ENCODE results near the gene NAP1L1.

Gene NAP1L1

GRCh38 chr12:76031414-76032042 lies 53.0 kb downstream of the NAP1L1 start, which contains the start of gene PHLDA1:
Gene PHLDA1 (minus strand): TSS chr12:76031776.
- TF ChIP-seq CTCF (IDR thresholded peaks at IDR 0.05; ENCODE audit: extremely low read depth, insufficient read depth, missing control alignments) = peak; percentile 74
- DNase-seq (ENCODE audit: low spot score) = peak; percentile 95
- in situ Hi-C loops (cut with MboI; ENCODE audit: low pct_unique_long_range_greater_than_20kb, low sequenced_read_pairs, unreplicated experiment) = loop anchor here (10.0 to 25.0 kb wide), 2 partner anchors 487 to 694 kb away; partner anchors contain the start of genes CAPS2 and GLIPR1L1

GRCh38 chr12:76031081-76031413 lies 53.4 kb downstream of the NAP1L1 start:
- TF ChIP-seq CTCF (IDR thresholded peaks at IDR 0.05; ENCODE audit: extremely low read depth, insufficient read depth, missing control alignments) = no peak
- in situ Hi-C loops (cut with MboI; ENCODE audit: low pct_unique_long_range_greater_than_20kb, low sequenced_read_pairs, unreplicated experiment) = loop anchor here (10.0 to 25.0 kb wide), 2 partner anchors 486 to 694 kb away; partner anchors contain the start of genes CAPS2 and GLIPR1L1
- no peak for DNase-seq (ENCODE audit: low spot score)

- no peak for TF ChIP-seq CTCF (IDR thresholded peaks at IDR 0.05; ENCODE audit: extremely low read depth, insufficient read depth, missing control alignments)
- in situ Hi-C loops (cut with MboI; ENCODE audit: low pct_unique_long_range_greater_than_20kb, low sequenced_read_pairs, unreplicated experiment) = loop anchor here (10.0 to 25.0 kb wide), 2 partner anchors 486 to 693 kb away; partner anchors contain the start of genes CAPS2 and GLIPR1L1
- DNase-seq (ENCODE audit: low spot score) = peak; percentile 53
These were observed 54.0 kb downstream of the NAP1L1 start for GRCh38 chr12:76030341-76031080.

- in situ Hi-C loops (cut with MboI; ENCODE audit: low pct_unique_long_range_greater_than_20kb, low sequenced_read_pairs, unreplicated experiment) = loop anchor here (10.0 to 25.0 kb wide), 2 partner anchors 485 to 693 kb away; partner anchors contain the start of genes CAPS2 and GLIPR1L1
- no peak for DNase-seq (ENCODE audit: low spot score)
- TF ChIP-seq CTCF (IDR thresholded peaks at IDR 0.05; ENCODE audit: extremely low read depth, insufficient read depth, missing control alignments) = no peak
These were observed 54.5 kb downstream of the NAP1L1 start for GRCh38 chr12:76029982-76030340.

- no peak for DNase-seq (ENCODE audit: low spot score)
- no peak for TF ChIP-seq CTCF (IDR thresholded peaks at IDR 0.05; ENCODE audit: extremely low read depth, insufficient read depth, missing control alignments)
- in situ Hi-C loops (cut with MboI; ENCODE audit: low pct_unique_long_range_greater_than_20kb, low sequenced_read_pairs, unreplicated experiment) = loop anchor here (25.0 kb wide), 1 partner anchor 691 kb away; the partner anchor contains the start of genes CAPS2 and GLIPR1L1
These were observed 55.8 kb downstream of the NAP1L1 start for GRCh38 chr12:76028571-76029277.

- no peak for TF ChIP-seq CTCF (IDR thresholded peaks at IDR 0.05; ENCODE audit: extremely low read depth, insufficient read depth, missing control alignments)
- no peak for DNase-seq (ENCODE audit: low spot score)
- in situ Hi-C loops (cut with MboI; ENCODE audit: low pct_unique_long_range_greater_than_20kb, low sequenced_read_pairs, unreplicated experiment) = loop anchor here (25.0 kb wide), 1 partner anchor 689 kb away; the partner anchor contains the start of genes CAPS2 and GLIPR1L1
These were observed 57.8 kb downstream of the NAP1L1 start for GRCh38 chr12:76026643-76027063.
